H1 (cell line): ENCODE measurements around the gene DDX1. TPM values are rescaled to one million over a fixed set of nuclear protein-coding genes. Genes with fewer than 3 reads are reported as not detected.

ENCODE experiments used
- CTCF ChIA-PET: fragments of 300-600 bp; sonication (Branson Sonifier 250); formaldehyde crosslinking; loops from one replicate; lab custom pipeline; 2021; ENCODE audit not compliant: partially characterized antibody; lab: Charles Lee
- POLR2A ChIA-PET: fragments of 300-600 bp; sonication (Branson Sonifier 250); formaldehyde crosslinking; loops from one replicate; lab custom pipeline; 2021; ENCODE audit warnings: inconsistent platforms; ENCODE audit not compliant: partially characterized antibody; lab: Charles Lee
- DNase-seq, 2 experiments: peaks; one replicate each; pipeline versions ENCODE4 v3.0.0 to v3.0.0-alpha.2; 2010 to 2022; ENCODE audit warnings: low spot score in 2 of 2, low read depth in 1 of 2, mixed read lengths in 1 of 2
- FAIRE-seq: peaks from 2 replicates; lab custom pipeline; 2011; peaks lifted over from hg19 to GRCh38; lab: Jason Lieb, UNC
- H2AFZ ChIP-seq: 2 replicates; pipeline ENCODE4 v1.8.1; 2012; ENCODE audit warnings: low read length, inconsistent platforms
- H2AK5ac ChIP-seq: 2 replicates; pipeline ENCODE4 v1.6.1; 2013; ENCODE audit warnings: low read depth, low read length
- H2BK120ac ChIP-seq: replicated peaks from 2 replicates; pipeline ENCODE3; 2013; ENCODE audit warnings: low read depth, low read length, inconsistent platforms
- H2BK12ac ChIP-seq: 2 replicates; pipeline ENCODE4 v1.6.1; 2013; ENCODE audit warnings: low read depth, low read length
- H2BK15ac ChIP-seq: 2 replicates; pipeline ENCODE4 v1.6.1; 2013; ENCODE audit warnings: low read length
- H2BK20ac ChIP-seq: 2 replicates; pipeline ENCODE4 v1.6.1; 2013; ENCODE audit warnings: low read length
- H2BK5ac ChIP-seq: 2 replicates; pipeline ENCODE4 v1.6.1; 2013; ENCODE audit warnings: low read depth, low read length
- H3K14ac ChIP-seq: 2 replicates; pipeline ENCODE4 v1.6.1; 2013; ENCODE audit warnings: inconsistent platforms; ENCODE audit not compliant: insufficient read length
- H3K18ac ChIP-seq: 2 replicates; pipeline ENCODE4 v1.6.1; 2013; ENCODE audit warnings: low read length; ENCODE audit errors: extremely low read depth
- H3K23ac ChIP-seq: 2 replicates; pipeline ENCODE4 v1.6.1; 2013; ENCODE audit warnings: inconsistent platforms; ENCODE audit not compliant: insufficient read length
- H3K23me2 ChIP-seq: 2 replicates; pipeline ENCODE4 v1.6.1; 2013; ENCODE audit warnings: low read depth, low read length
- H3K27ac ChIP-seq: 2 replicates; pipeline ENCODE4 v1.6.1; 2011; ENCODE audit warnings: low read depth, low read length, inconsistent platforms
- H3K27me3 ChIP-seq, 4 experiments: replicated peaks in 1 of 4; 1 replicate in 1 of 4; 2 replicates in 3 of 4; pipeline versions ENCODE4 v1.6.1 to v1.8.1; 2011 to 2013; ENCODE audit warnings: low read length in 3 of 4, mild to moderate bottlenecking in 3 of 4, inconsistent platforms in 2 of 4, mixed read lengths in 2 of 4, moderate library complexity in 1 of 4; ENCODE audit not compliant: control insufficient read depth in 3 of 4, insufficient read depth in 3 of 4; ENCODE audit errors: extremely low read depth in 1 of 4
- H3K36me3 ChIP-seq, 4 experiments: 2 replicates each; pipeline versions ENCODE4 v1.6.1 to v1.8.1; 2011 to 2013; ENCODE audit warnings: mild to moderate bottlenecking in 4 of 4, low read length in 3 of 4, moderate library complexity in 2 of 4, control low read depth in 1 of 4, inconsistent platforms in 1 of 4; ENCODE audit not compliant: insufficient read depth in 4 of 4, control insufficient read depth in 2 of 4
- H3K4ac ChIP-seq: replicated peaks from 2 replicates; pipeline ENCODE3; 2013; ENCODE audit warnings: low read length, low read depth, mixed read lengths, inconsistent platforms; ENCODE audit not compliant: insufficient read length
- H3K4me1 ChIP-seq, 4 experiments: replicated peaks in 1 of 4; 1 replicate in 1 of 4; 2 replicates in 3 of 4; pipeline versions ENCODE4 v1.6.1 to v1.8.1; 2011 to 2013; ENCODE audit warnings: low read length in 3 of 4, inconsistent platforms in 2 of 4, mixed read lengths in 1 of 4; ENCODE audit not compliant: insufficient read depth in 4 of 4, control insufficient read depth in 3 of 4
- H3K4me2 ChIP-seq, 2 experiments: 2 replicates each; pipeline versions ENCODE4 v1.6.1 to v1.8.1; 2011 to 2013; ENCODE audit warnings: low read depth in 2 of 2, low read length in 2 of 2, control low read depth in 1 of 2, inconsistent platforms in 1 of 2, mild to moderate bottlenecking in 1 of 2; ENCODE audit not compliant: insufficient read depth in 1 of 2
- H3K4me3 ChIP-seq, 4 experiments: fragments of 200-600, 300-600 bp in 1 of 4; sonication (generic), shearing (Covaris generic), sonication (Bioruptor Twin) in 1 of 4; 2 replicates each; pipeline versions ENCODE4 v1.5.1 to v1.8.1; 2011 to 2016; ENCODE audit warnings: low read length in 4 of 4, low read depth in 3 of 4, control low read depth in 2 of 4, inconsistent platforms in 2 of 4, mild to moderate bottlenecking in 2 of 4, mixed read lengths in 1 of 4, moderate library complexity in 1 of 4; ENCODE audit not compliant: insufficient read depth in 2 of 4; ENCODE audit errors: extremely low read depth in 1 of 4
- H3K56ac ChIP-seq: replicated peaks from 2 replicates; pipeline ENCODE3; 2013; ENCODE audit warnings: low read depth, mild to moderate bottlenecking, mixed read lengths, low read length, inconsistent platforms; ENCODE audit not compliant: insufficient read length
- H3K79me1 ChIP-seq: 2 replicates; pipeline ENCODE4 v1.6.1; 2013; ENCODE audit warnings: low read depth, low read length, control low read depth
- H3K79me2 ChIP-seq, 2 experiments: 2 replicates each; pipeline versions ENCODE4 v1.6.1 to v1.8.1; 2012 to 2013; ENCODE audit warnings: low read length in 2 of 2, mild to moderate bottlenecking in 2 of 2, inconsistent platforms in 1 of 2; ENCODE audit not compliant: insufficient read depth in 2 of 2, control insufficient read depth in 1 of 2
- H3K9ac ChIP-seq, 4 experiments: replicated peaks in 1 of 4; 1 replicate in 1 of 4; 2 replicates in 3 of 4; pipeline versions ENCODE4 v1.6.1 to v1.8.1; 2011 to 2013; ENCODE audit warnings: low read depth in 3 of 4, low read length in 3 of 4, control low read depth in 2 of 4, mild to moderate bottlenecking in 2 of 4, moderate library complexity in 2 of 4, inconsistent platforms in 1 of 4; ENCODE audit errors: extremely low read depth in 1 of 4
- H3K9me3 ChIP-seq, 2 experiments: 2 replicates each; pipeline versions ENCODE4 v1.6.1 to v1.8.1; 2012 to 2013; ENCODE audit warnings: mild to moderate bottlenecking in 2 of 2, moderate library complexity in 2 of 2, control low read depth in 1 of 2, inconsistent platforms in 1 of 2, low read depth in 1 of 2, low read length in 1 of 2, mixed read lengths in 1 of 2; ENCODE audit not compliant: insufficient read depth in 2 of 2
- H4K20me1 ChIP-seq, 2 experiments: replicated peaks in 1 of 2; 2 replicates each; pipeline versions ENCODE3 to v1.8.1; 2011 to 2013; ENCODE audit warnings: inconsistent platforms in 2 of 2, low read length in 2 of 2, mild to moderate bottlenecking in 1 of 2; ENCODE audit not compliant: insufficient read depth in 2 of 2, control insufficient read depth in 1 of 2
- H4K5ac ChIP-seq: 2 replicates; pipeline ENCODE4 v1.6.1; 2013; ENCODE audit warnings: low read length, low read depth, mixed read lengths, inconsistent platforms; ENCODE audit not compliant: insufficient read length
- H4K8ac ChIP-seq: 2 replicates; pipeline ENCODE4 v1.8.0; 2013; ENCODE audit warnings: mild to moderate bottlenecking, moderate library complexity, low read length, inconsistent platforms; ENCODE audit not compliant: insufficient read depth; ENCODE audit errors: extremely low read depth
- H4K91ac ChIP-seq: replicated peaks from 2 replicates; pipeline ENCODE3; 2013; ENCODE audit warnings: low read length, mixed read lengths, inconsistent platforms; ENCODE audit not compliant: insufficient read length
- BACH1 ChIP-seq: IDR thresholded peaks from 2 replicates; pipeline ENCODE4 v1.6.1; 2012; ENCODE audit warnings: low read length, improper control_type of control experiment
- CEBPB ChIP-seq: IDR thresholded peaks from 2 replicates; pipeline ENCODE4 v1.6.1; 2012; ENCODE audit warnings: low read depth, low read length
- HDAC6 ChIP-seq: IDR thresholded peaks from one replicate; pipeline ENCODE4 v1.7.1; 2012; ENCODE audit warnings: low read depth, mild to moderate bottlenecking, inconsistent platforms, low read length, moderate library complexity
- POLR2AphosphoS5 ChIP-seq: IDR thresholded peaks from 2 replicates; pipeline ENCODE4 v1.6.1; 2011; ENCODE audit warnings: low read depth, low read length
- RBBP5 ChIP-seq: IDR thresholded peaks from 2 replicates; pipeline ENCODE4 v1.7.1; 2012; ENCODE audit warnings: low read depth, mild to moderate bottlenecking, inconsistent platforms, low read length, moderate library complexity, borderline replicate concordance
- RFX5 ChIP-seq: IDR thresholded peaks from 2 replicates; pipeline ENCODE4 v1.6.1; 2011; ENCODE audit warnings: low read depth, low read length, improper control_type of control experiment, borderline replicate concordance
- SAP30 ChIP-seq: fragments of 300-600 bp; sonication (generic); IDR thresholded peaks from 2 replicates; pipeline ENCODE4 v1.7.1; 2012; ENCODE audit warnings: low read length, moderate library complexity, mild to moderate bottlenecking, inconsistent platforms; ENCODE audit not compliant: insufficient read depth, insufficient replicate concordance
- SIX5 ChIP-seq: IDR thresholded peaks from 2 replicates; pipeline ENCODE4 v1.6.1; 2011; ENCODE audit warnings: mild to moderate bottlenecking, low read depth, low read length
- SP2 ChIP-seq: IDR thresholded peaks from 2 replicates; pipeline ENCODE4 v1.6.1; 2012; ENCODE audit warnings: mild to moderate bottlenecking, low read length, inconsistent platforms
- TAF1 ChIP-seq: IDR thresholded peaks from 2 replicates; pipeline ENCODE4 v1.6.1; 2011; ENCODE audit warnings: mild to moderate bottlenecking, low read depth, low read length
- TAF7 ChIP-seq: optimal IDR thresholded peaks from 2 replicates; pipeline ENCODE3; 2011; ENCODE audit warnings: low read depth, mild to moderate bottlenecking, inconsistent platforms, low read length, moderate library complexity, borderline replicate concordance
- ZNF274 ChIP-seq: IDR thresholded peaks from 2 replicates; pipeline ENCODE4 v1.7.0; 2012; ENCODE audit warnings: low read length, borderline replicate concordance; ENCODE audit errors: extremely low read depth
- WGBS, 2 experiments: shearing (Covaris generic) in 1 of 2; methylation state at CpG; one replicate each; pipeline versions ENCODE4 v1.1.6 to v1.1.7; 2013 to 2015; ENCODE audit warnings: low lambda C conversion rate in 2 of 2, mixed read lengths in 2 of 2, inconsistent platforms in 1 of 2, low coverage in 1 of 2, missing lambda C conversion rate in 1 of 2; ENCODE audit not compliant: insufficient replicate concordance in 2 of 2, insufficient coverage in 1 of 2, insufficient read length in 1 of 2; ENCODE audit errors: extremely low coverage in 1 of 2, missing lambda C conversion rate in 1 of 2; 5-methylcytosine and 5-hydroxymethylcytosine counted together
- polyA plus RNA-seq, 7 experiments: library from polyadenylated mRNA; depleted of rRNA in 3 of 7; stranded (reverse) in 5 of 7; unstranded in 2 of 7; fragments of >200 nt in 5 of 7; fragments of 200-250 nt in 2 of 7; gene quantifications; 1 replicate in 5 of 7; 2 replicates in 1 of 7; 4 replicates in 1 of 7; pipeline versions ENCODE4 v1.2.1 to v1.2.3, GENCODE V29; 2011 to 2013; ENCODE audit warnings: missing spikeins in 2 of 7, mixed read lengths in 2 of 7
- total RNA-seq: library from RNA; stranded (reverse); fragmentation: NEBNext Ultra II Directional; extraction: Animal tissue kit (Norgen Biotek cat#: 25700); gene quantifications from 2 replicates; pipeline ENCODE4 v1.2.1, GENCODE V29; 2021
- TF ChIP-seq, protein P1 (sequence below): IDR thresholded peaks from 2 replicates; pipeline ENCODE4 v1.6.1; 2011; ENCODE audit warnings: low read length, improper control_type of control experiment

The DDX1 gene
- total and polyA plus RNA-seq, 2 of the 8 experiments (the other 6 are each of a cell fraction or from before 2014, with no cell fraction given), result 51.1 to 161 TPM

GRCh38 chr2:15548974-15549373 lies 42.7 kb upstream of the DDX1 start:
- Histone ChIP-seq H2AK5ac (no peak overlapping the region), H2BK120ac (no peak overlapping the region), H3K9me3 (no peaks in the 10 kb centered on the region), H3K56ac (no peak overlapping the region), H3K27me3 (no peaks in the 10 kb centered on the region), H3K9ac (no peak overlapping the region), H3K4me1 (no peaks in the 10 kb centered on the region), H3K27ac (no peak overlapping the region), H4K91ac (no peak overlapping the region), H3K18ac (no peak overlapping the region), H3K23ac (no peak overlapping the region), H2BK5ac (no peak overlapping the region), H4K20me1 (peaks cover 0 to 1% of the 10 kb centered on the region in 2 experiments), H3K4me2 (no peak overlapping the region), H4K5ac (no peak overlapping the region), H2AFZ (no peak overlapping the region), H2BK12ac (no peak overlapping the region), H3K36me3 (peaks cover 0 to 2% (median 0%) of the 10 kb centered on the region in 4 experiments; a peak in 1 of 8 replicates), H4K8ac (no peak overlapping the region), H3K14ac (no peak overlapping the region), H2BK20ac (no peak overlapping the region), H3K79me2 (no peaks in the 10 kb centered on the region), H3K23me2 (no peaks in the 10 kb centered on the region), H3K4me3 (no peak overlapping the region), H2BK15ac (no peak overlapping the region), H3K79me1 (no peaks in the 10 kb centered on the region), H3K4ac (no peak overlapping the region)
- DNase-seq (no peak), FAIRE-seq (no peak)
- ChIA-PET CTCF (interaction anchor here (0.6 to 1.9 kb wide), 4 partner anchors 11 to 40 kb away, joined by 3 to 8 read pairs (median 4); no protein-coding TSS in a partner anchor), POLR2A (no interaction called here)
- WGBS, 2 experiments, result 89% methylated on average over 2 of the region's 2 CpGs; no CpG with 5 or more reads in 1 of the 2 experiments
- TF ChIP-seq HDAC6 (no peak), RFX5 (no peak), BACH1 (no peak), SP2 (no peak), SIX5 (no peak), TAF1 (no peak), SAP30 (no peak), ZNF274 (no peak), CEBPB (no peak), POLR2AphosphoS5 (no peak), RBBP5 (no peak), TAF7 (no peak)
- TF ChIP-seq, protein P1, sequence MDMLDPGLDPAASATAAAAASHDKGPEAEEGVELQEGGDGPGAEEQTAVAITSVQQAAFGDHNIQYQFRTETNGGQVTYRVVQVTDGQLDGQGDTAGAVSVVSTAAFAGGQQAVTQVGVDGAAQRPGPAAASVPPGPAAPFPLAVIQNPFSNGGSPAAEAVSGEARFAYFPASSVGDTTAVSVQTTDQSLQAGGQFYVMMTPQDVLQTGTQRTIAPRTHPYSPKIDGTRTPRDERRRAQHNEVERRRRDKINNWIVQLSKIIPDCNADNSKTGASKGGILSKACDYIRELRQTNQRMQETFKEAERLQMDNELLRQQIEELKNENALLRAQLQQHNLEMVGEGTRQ, result no peak
